GM10266 (cell line): ENCODE results near the gene MAFB.

Experiments used
- DNase-seq: peaks from one replicate; pipeline ENCODE4 v3.0.0; 2012; ENCODE audit errors: extremely low spot score
- CTCF ChIP-seq: IDR thresholded peaks from 2 replicates; pipeline ENCODE4 v1.5.1; 2012; ENCODE audit warnings: mild to moderate bottlenecking, low read depth; ENCODE audit not compliant: control insufficient read depth, insufficient read depth; ENCODE audit errors: missing control alignments

Gene MAFB

GRCh38 chr20:40676491-40677269 is 12.4 kb downstream of the MAFB start:
- DNase-seq: no peak
- TF ChIP-seq CTCF: no peak

GRCh38 chr20:40675599-40676221 is 13.3 kb downstream of the MAFB start:
- DNase-seq: no peak
- TF ChIP-seq CTCF: no peak

- no peak for DNase-seq
- TF ChIP-seq CTCF: no peak
Measured at GRCh38 chr20:40673442-40673841, 15.6 kb downstream of the MAFB start.

GRCh38 chr20:40672095-40672494 is 16.9 kb downstream of the MAFB start:
- TF ChIP-seq CTCF: no peak

GRCh38 chr20:40670253-40670652 is 18.8 kb downstream of the MAFB start:
- TF ChIP-seq CTCF: no peak
- no peak for DNase-seq

More at GRCh38 chr20:40672095-40672494, 16.9 kb downstream of the MAFB start:
- DNase-seq: no peak

- TF ChIP-seq CTCF: no peak
Measured at GRCh38 chr20:40669692-40670091, 19.3 kb downstream of the MAFB start.

GRCh38 chr20:40668449-40669228 is 20.4 kb downstream of the MAFB start:
- no peak for TF ChIP-seq CTCF
- DNase-seq: no peak

More at GRCh38 chr20:40669692-40670091, 19.3 kb downstream of the MAFB start:
- no peak for DNase-seq
